H1 (cell line): ENCODE measurements around the gene FLRT1.

Experiments used
- EZH2 ChIP-seq: fragments of 200-600 bp; sonication (generic); IDR thresholded peaks from 2 replicates; pipeline ENCODE4 v1.7.1; 2012; ENCODE audit warnings: low read depth, mild to moderate bottlenecking, moderate library complexity, low read length, inconsistent platforms; ENCODE audit not compliant: severe bottlenecking
- SIN3A ChIP-seq, 2 experiments: IDR thresholded peaks in 1 of 2; conservative IDR thresholded peaks in 1 of 2; 2 replicates each; pipeline ENCODE4 v1.6.1; 2011 to 2012; ENCODE audit warnings: low read length in 2 of 2, improper control_type of control experiment in 1 of 2, low read depth in 1 of 2, mild to moderate bottlenecking in 1 of 2
- SP1 ChIP-seq: IDR thresholded peaks from 2 replicates; pipeline ENCODE4 v1.6.1; 2011; ENCODE audit warnings: low read depth, low read length

DNA sequence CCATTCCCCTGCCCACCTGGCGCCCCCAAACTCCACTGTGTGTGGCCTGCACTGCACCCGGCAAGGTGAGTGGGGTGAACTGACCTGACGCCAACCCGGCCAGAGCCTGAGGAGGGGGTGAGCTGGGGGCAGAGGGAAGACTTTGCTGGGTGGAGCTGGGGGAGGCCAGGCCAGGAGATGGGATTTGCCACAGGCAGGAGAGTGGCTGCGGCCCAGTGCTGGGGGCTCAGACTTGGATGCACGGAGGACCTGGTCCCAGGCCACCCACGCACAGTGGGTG is 17.8 kb upstream of the FLRT1 start:
- TF ChIP-seq SP1 (no peak), EZH2 (no peak), SIN3A (conservative IDR thresholded peaks at IDR 0.05 in 1 of 2, IDR thresholded peaks at IDR 0.05 in 1 of 2; ENCODE audit: low read depth in 1 of 2, low read length in 2 of 2) (no peak)
